Cardiac muscle cell (in vitro differentiated cells and primary cell): Measurements from ENCODE around the gene TWIST2. TPM values are rescaled to one million over a fixed set of nuclear protein-coding genes. Genes with fewer than 3 reads are reported as not detected.

ENCODE experiments used
- DNase-seq, 2 donors: peaks; one replicate each; pipeline versions ENCODE4 v3.0.0 to v3.0.0-alpha.2; 2010 to 2017; ENCODE audit warnings: low read depth in 1 of 2, low spot score in 1 of 2
- H3K27ac ChIP-seq: fragments of 200-600 bp; sonication (generic); 2 replicates; pipeline ENCODE4 v1.5.1; 2016
- H3K27me3 ChIP-seq: fragments of 200-600 bp; sonication (generic); 2 replicates; pipeline ENCODE4 v1.6.0; 2016; ENCODE audit warnings: control low read depth
- H3K36me3 ChIP-seq: fragments of 200-600 bp; sonication (generic); 2 replicates; pipeline ENCODE4 v1.5.1; 2016; ENCODE audit warnings: control low read depth
- H3K4me1 ChIP-seq: fragments of 200-600 bp; sonication (generic); 2 replicates; pipeline ENCODE4 v1.8.1; 2017; ENCODE audit warnings: low read depth, mild to moderate bottlenecking, mixed run types
- H3K4me3 ChIP-seq: fragments of 200-600 bp; sonication (generic); 2 replicates; pipeline ENCODE4 v1.5.1; 2016; ENCODE audit warnings: mild to moderate bottlenecking
- H3K9me3 ChIP-seq: fragments of 200-600 bp; sonication (generic); 2 replicates; pipeline ENCODE4 v1.5.1; 2017; ENCODE audit warnings: low read depth, mild to moderate bottlenecking, control low read depth
- polyA plus RNA-seq: library from polyadenylated mRNA; unstranded; fragments of >200 nt; fragmentation: Nextera tagmentation; extraction: Ambion mirVana; gene quantifications from 2 replicates; pipeline ENCODE4 v1.2.1, GENCODE V29; 2016
- total RNA-seq: library from RNA; depleted of rRNA; stranded (reverse); fragments of >200 nt; gene quantifications from 2 replicates; pipeline ENCODE4 v1.2.3, GENCODE V29; 2016
- TF ChIP-seq, protein P1 (sequence below): IDR thresholded peaks from 2 replicates; pipeline ENCODE4 v1.5.1; 2012; ENCODE audit warnings: low read depth, mild to moderate bottlenecking, low read length

Gene TWIST2
- total and polyA plus RNA-seq, 2 experiments from 2014 or later, result not detected

- DNase-seq, result no peak
- no peaks in the 10 kb centered on the region for H3K27me3 ChIP-seq
- no peaks in the 10 kb centered on the region for H3K9me3 ChIP-seq
- TF ChIP-seq, protein P1, sequence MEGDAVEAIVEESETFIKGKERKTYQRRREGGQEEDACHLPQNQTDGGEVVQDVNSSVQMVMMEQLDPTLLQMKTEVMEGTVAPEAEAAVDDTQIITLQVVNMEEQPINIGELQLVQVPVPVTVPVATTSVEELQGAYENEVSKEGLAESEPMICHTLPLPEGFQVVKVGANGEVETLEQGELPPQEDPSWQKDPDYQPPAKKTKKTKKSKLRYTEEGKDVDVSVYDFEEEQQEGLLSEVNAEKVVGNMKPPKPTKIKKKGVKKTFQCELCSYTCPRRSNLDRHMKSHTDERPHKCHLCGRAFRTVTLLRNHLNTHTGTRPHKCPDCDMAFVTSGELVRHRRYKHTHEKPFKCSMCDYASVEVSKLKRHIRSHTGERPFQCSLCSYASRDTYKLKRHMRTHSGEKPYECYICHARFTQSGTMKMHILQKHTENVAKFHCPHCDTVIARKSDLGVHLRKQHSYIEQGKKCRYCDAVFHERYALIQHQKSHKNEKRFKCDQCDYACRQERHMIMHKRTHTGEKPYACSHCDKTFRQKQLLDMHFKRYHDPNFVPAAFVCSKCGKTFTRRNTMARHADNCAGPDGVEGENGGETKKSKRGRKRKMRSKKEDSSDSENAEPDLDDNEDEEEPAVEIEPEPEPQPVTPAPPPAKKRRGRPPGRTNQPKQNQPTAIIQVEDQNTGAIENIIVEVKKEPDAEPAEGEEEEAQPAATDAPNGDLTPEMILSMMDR, result no peak
- no peaks in the 10 kb centered on the region for H3K36me3 ChIP-seq
- no peak overlapping the region for H3K4me3 ChIP-seq
- no peaks in the 10 kb centered on the region for H3K4me1 ChIP-seq
- no peak overlapping the region for H3K27ac ChIP-seq
Observed at GRCh38 chr2:238863231-238863630, 15.3 kb downstream of the TWIST2 start.

DNA sequence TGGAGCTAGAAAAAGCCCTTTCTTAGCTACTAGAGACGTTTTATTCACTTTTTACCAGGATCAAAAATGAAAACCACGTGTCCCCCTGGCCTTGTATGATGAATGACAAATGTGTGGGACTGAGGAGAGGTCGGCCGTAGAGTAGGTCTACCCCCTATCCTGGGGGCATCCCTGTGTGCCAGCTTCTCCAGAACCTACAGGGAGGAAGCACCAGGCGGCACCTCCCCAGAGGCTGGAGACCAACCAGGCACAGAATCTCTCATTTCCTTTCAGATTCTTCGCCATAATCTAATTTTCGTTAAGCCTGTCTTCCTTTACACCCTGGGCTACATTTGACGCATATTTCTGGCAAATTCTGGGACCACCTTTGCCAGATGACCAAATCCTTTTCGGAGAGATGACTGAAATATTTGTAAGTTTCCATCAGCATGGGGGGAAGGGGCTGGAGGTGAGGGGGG lies 15.9 kb downstream of the TWIST2 start:
- Histone ChIP-seq H3K9me3 (no peaks in the 10 kb centered on the region), H3K27ac (no peak overlapping the region), H3K4me3 (no peak overlapping the region), H3K36me3 (no peaks in the 10 kb centered on the region), H3K27me3 (no peaks in the 10 kb centered on the region), H3K4me1 (no peaks in the 10 kb centered on the region)
- no peak for DNase-seq
- TF ChIP-seq, protein P1, result no peak

DNA sequence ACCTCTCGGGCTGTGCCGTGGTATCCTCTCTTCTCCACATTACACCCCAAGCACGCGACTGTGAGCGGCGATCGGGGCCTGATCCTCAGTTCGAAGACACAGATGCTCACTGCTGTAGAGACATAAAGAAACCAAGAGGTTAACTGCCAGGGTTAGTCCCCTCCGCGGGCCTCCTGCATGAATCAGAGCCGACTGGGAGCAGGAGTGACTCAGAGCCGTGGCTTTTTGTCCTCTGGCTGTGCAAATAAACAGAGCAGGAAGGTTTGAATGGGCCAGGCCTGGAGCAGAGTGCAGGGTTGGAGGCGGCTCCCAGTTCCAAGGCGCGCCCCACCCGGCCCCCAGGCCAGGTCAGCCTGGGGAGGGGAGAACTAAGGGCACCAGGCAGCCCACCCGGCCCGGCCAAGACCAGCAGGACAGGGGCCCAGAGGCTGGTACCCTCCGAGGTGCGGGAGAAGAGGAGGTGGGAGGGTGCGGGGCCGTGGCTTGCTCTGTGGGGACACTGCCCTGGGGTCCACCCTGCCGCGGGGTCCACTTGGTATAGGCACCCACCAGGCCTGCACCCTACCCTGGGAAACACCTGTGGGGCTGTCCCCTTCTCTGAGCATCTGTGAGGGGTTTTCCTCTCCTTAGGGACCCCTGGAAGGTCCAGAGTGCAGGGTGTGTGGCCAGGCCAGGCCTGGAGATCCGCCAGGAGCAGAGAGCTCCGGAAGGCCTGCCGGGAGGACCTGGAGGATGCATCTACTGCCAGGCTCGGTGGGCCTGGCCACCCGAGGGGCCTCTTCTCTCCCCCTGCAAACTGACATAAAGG lies 16.5 kb downstream of the TWIST2 start:
- H3K27ac ChIP-seq, result no peak overlapping the region
- H3K9me3 ChIP-seq, result no peaks in the 10 kb centered on the region
- no peaks in the 10 kb centered on the region for H3K27me3 ChIP-seq
- no peaks in the 10 kb centered on the region for H3K4me1 ChIP-seq
- no peaks in the 10 kb centered on the region for H3K36me3 ChIP-seq
- no peak overlapping the region for H3K4me3 ChIP-seq
- DNase-seq, result peak in 1 of 2 donors; percentile 98
- TF ChIP-seq, protein P1, result no peak

DNA sequence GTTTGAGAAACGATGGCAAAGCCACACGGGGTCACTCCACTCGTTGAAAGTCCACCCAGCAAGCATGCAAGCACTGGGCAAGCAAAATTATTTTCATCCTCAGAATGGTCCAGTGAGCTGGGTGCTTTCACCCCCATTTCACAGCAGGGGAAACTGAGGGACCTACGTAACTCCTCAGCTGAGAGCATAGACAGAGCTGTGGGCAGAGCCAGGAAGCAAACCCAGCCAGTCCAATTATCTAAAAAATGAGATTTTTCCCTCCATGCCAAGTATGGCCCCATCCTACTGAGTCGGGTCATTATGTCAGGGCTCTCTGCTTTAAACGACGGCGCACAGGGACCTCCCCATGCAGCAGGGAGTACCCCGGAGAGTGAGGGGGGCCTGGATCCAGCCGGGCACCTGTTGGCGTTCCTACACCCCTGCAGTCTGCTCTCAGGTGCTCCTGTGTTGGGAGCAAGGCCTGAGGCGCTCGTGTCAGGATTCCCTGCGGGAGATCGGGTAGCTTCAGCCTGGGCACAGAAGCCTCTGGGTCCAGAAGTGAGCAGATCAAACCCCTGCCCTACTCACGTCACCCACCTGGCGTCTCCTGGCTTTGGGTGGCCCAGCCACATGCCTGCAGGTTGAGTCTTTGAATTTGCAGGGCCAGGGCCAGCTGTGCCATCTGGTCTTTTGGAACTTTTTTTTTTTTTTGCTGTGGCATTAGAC lies 17.3 kb downstream of the TWIST2 start:
- Histone ChIP-seq H3K27me3 (no peaks in the 10 kb centered on the region), H3K4me3 (no peak overlapping the region), H3K27ac (no peak overlapping the region), H3K9me3 (no peaks in the 10 kb centered on the region), H3K4me1 (no peaks in the 10 kb centered on the region), H3K36me3 (no peaks in the 10 kb centered on the region)
- no peak for DNase-seq
- TF ChIP-seq, protein P1, result no peak

- H3K9me3 ChIP-seq, result no peaks in the 10 kb centered on the region
- H3K4me1 ChIP-seq, result no peaks in the 10 kb centered on the region
- H3K27ac ChIP-seq, result no peak overlapping the region
- TF ChIP-seq, protein P1, result no peak
- no peak for DNase-seq
- H3K36me3 ChIP-seq, result no peaks in the 10 kb centered on the region
- no peaks in the 10 kb centered on the region for H3K27me3 ChIP-seq
- no peak overlapping the region for H3K4me3 ChIP-seq
Observed at GRCh38 chr2:238865744-238866355, 18.0 kb downstream of the TWIST2 start.
